ENCODE measurements around the gene PARD3B.

Gene PARD3B

GRCh38 chr2:204705243-204705932 lies 160.1 kb downstream of the PARD3B start:
- TF ChIP-seq ZNF274 (IDR thresholded peaks at IDR 0.05; ENCODE audit: low read depth, low read length) = no peak
- H3K4me3 ChIP-seq (ENCODE audit: low read length) = no peak overlapping the region

GRCh38 chr2:204706939-204707338 lies 161.7 kb downstream of the PARD3B start:
- no peak for TF ChIP-seq ZNF274 (IDR thresholded peaks at IDR 0.05; ENCODE audit: low read depth, low read length)
- no peak overlapping the region for H3K4me3 ChIP-seq (ENCODE audit: low read length)

GRCh38 chr2:204713211-204713610 lies 167.9 kb downstream of the PARD3B start:
- H3K4me3 ChIP-seq (ENCODE audit: low read length) = no peak overlapping the region
- TF ChIP-seq ZNF274 (IDR thresholded peaks at IDR 0.05; ENCODE audit: low read depth, low read length) = no peak

- H3K4me3 ChIP-seq (ENCODE audit: low read length) = no peak overlapping the region
- TF ChIP-seq ZNF274 (IDR thresholded peaks at IDR 0.05; ENCODE audit: low read depth, low read length) = no peak
Measured at GRCh38 chr2:204715361-204715760, 170.1 kb downstream of the PARD3B start.

- no peak for TF ChIP-seq ZNF274 (IDR thresholded peaks at IDR 0.05; ENCODE audit: low read depth, low read length)
- H3K4me3 ChIP-seq (ENCODE audit: low read length) = no peak overlapping the region
Measured at GRCh38 chr2:204717591-204717990, 172.3 kb downstream of the PARD3B start.

- H3K4me3 ChIP-seq (ENCODE audit: low read length) = no peak overlapping the region
- no peak for TF ChIP-seq ZNF274 (IDR thresholded peaks at IDR 0.05; ENCODE audit: low read depth, low read length)
Measured at GRCh38 chr2:204718607-204719006, 173.3 kb downstream of the PARD3B start.

GRCh38 chr2:204720874-204721273 lies 175.6 kb downstream of the PARD3B start:
- H3K4me3 ChIP-seq (ENCODE audit: low read length) = no peak overlapping the region
- TF ChIP-seq ZNF274 (IDR thresholded peaks at IDR 0.05; ENCODE audit: low read depth, low read length) = no peak

- H3K4me3 ChIP-seq (ENCODE audit: low read length) = no peak overlapping the region
- no peak for TF ChIP-seq ZNF274 (IDR thresholded peaks at IDR 0.05; ENCODE audit: low read depth, low read length)
Measured at GRCh38 chr2:204722207-204722606, 176.9 kb downstream of the PARD3B start.

GRCh38 chr2:204722691-204723090 lies 177.4 kb downstream of the PARD3B start:
- no peak overlapping the region for H3K4me3 ChIP-seq (ENCODE audit: low read length)
- no peak for TF ChIP-seq ZNF274 (IDR thresholded peaks at IDR 0.05; ENCODE audit: low read depth, low read length)

- TF ChIP-seq ZNF274 (IDR thresholded peaks at IDR 0.05; ENCODE audit: low read depth, low read length) = no peak
Measured at GRCh38 chr2:204725693-204726360, 180.6 kb downstream of the PARD3B start.

GRCh38 chr2:204726831-204727230 lies 181.6 kb downstream of the PARD3B start:
- H3K4me3 ChIP-seq (ENCODE audit: low read length) = no peak overlapping the region
- no peak for TF ChIP-seq ZNF274 (IDR thresholded peaks at IDR 0.05; ENCODE audit: low read depth, low read length)

More at GRCh38 chr2:204725693-204726360, 180.6 kb downstream of the PARD3B start:
- H3K4me3 ChIP-seq (ENCODE audit: low read length) = no peak overlapping the region

- no peak overlapping the region for H3K4me3 ChIP-seq (ENCODE audit: low read length)
- TF ChIP-seq ZNF274 (IDR thresholded peaks at IDR 0.05; ENCODE audit: low read depth, low read length) = no peak
Measured at GRCh38 chr2:204727368-204727767, 182.1 kb downstream of the PARD3B start.

GRCh38 chr2:204730603-204731002 lies 185.3 kb downstream of the PARD3B start:
- no peak for TF ChIP-seq ZNF274 (IDR thresholded peaks at IDR 0.05; ENCODE audit: low read depth, low read length)
- H3K4me3 ChIP-seq (ENCODE audit: low read length) = no peak overlapping the region

- no peak for TF ChIP-seq ZNF274 (IDR thresholded peaks at IDR 0.05; ENCODE audit: low read depth, low read length)
- H3K4me3 ChIP-seq (ENCODE audit: low read length) = no peak overlapping the region
Measured at GRCh38 chr2:204732019-204732418, 186.7 kb downstream of the PARD3B start.

- no peak for TF ChIP-seq ZNF274 (IDR thresholded peaks at IDR 0.05; ENCODE audit: low read depth, low read length)
- H3K4me3 ChIP-seq (ENCODE audit: low read length) = no peak overlapping the region
Measured at GRCh38 chr2:204737296-204737695, 192.0 kb downstream of the PARD3B start.
